ENCODE results near the gene ENAH.

The ENAH gene

DNA sequence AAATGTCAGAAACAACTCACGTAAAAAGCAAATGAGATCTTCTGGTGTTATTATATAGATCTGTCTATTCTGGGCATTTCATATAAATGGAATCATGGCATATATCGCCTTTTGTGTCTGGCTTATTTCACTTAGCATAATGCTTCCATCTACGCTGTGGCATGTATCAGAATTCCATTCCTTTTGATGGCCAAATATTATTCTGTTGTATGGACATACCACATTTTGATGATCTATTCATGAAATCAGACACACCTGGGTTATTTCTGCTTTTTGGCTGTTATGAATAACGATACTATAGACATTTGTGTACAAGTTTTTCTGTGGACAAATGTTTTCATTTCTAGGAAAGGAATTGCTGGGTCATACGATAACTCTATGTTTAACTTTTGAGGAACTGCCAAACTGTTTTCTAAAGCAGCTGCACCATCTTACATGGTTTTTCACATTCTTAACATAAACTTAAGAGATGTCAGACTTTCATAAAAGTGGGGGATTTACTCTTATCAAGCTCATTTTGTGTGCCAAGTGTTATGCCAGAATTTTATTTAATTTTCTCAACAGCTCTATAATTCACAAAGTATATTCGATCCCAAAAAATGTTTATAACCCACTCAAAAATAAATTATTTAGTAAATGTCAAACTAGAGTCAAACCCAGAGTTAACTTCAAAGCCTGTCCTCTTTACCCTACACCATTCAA is 7.6 kb downstream of the ENAH start:
- TF ChIP-seq EZH2phosphoT487 (IDR thresholded peaks at IDR 0.05; ENCODE audit: low read length) (no peak), EZH2 (optimal IDR thresholded peaks at IDR 0.05; ENCODE audit: low read depth, low read length) (no peak)
- TF ChIP-seq, protein P1, sequence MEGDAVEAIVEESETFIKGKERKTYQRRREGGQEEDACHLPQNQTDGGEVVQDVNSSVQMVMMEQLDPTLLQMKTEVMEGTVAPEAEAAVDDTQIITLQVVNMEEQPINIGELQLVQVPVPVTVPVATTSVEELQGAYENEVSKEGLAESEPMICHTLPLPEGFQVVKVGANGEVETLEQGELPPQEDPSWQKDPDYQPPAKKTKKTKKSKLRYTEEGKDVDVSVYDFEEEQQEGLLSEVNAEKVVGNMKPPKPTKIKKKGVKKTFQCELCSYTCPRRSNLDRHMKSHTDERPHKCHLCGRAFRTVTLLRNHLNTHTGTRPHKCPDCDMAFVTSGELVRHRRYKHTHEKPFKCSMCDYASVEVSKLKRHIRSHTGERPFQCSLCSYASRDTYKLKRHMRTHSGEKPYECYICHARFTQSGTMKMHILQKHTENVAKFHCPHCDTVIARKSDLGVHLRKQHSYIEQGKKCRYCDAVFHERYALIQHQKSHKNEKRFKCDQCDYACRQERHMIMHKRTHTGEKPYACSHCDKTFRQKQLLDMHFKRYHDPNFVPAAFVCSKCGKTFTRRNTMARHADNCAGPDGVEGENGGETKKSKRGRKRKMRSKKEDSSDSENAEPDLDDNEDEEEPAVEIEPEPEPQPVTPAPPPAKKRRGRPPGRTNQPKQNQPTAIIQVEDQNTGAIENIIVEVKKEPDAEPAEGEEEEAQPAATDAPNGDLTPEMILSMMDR (IDR thresholded peaks at IDR 0.05; ENCODE audit: low read length), result no peak
- no peak overlapping the region for H2AFZ ChIP-seq (ENCODE audit: low read length)
- H3K9me2 ChIP-seq (replicated peaks; ENCODE audit: insufficient read depth, low read length), result no peaks in the 10 kb centered on the region
- DNase-seq, result no peak
- no peak overlapping the region for H3K4me2 ChIP-seq (ENCODE audit: low read depth, low read length)
- no peaks in the 10 kb centered on the region for H3K9me3 ChIP-seq (replicated peaks; ENCODE audit: insufficient read depth, low read length)
- no peak overlapping the region for H3K27ac ChIP-seq (ENCODE audit: low read length)
- no peaks in the 10 kb centered on the region for H3K4me1 ChIP-seq (ENCODE audit: low read length)
- no peaks in the 10 kb centered on the region; the same call in 1 of the 2 replicates for H4K20me1 ChIP-seq (ENCODE audit: insufficient read depth, low read length)
- no peak overlapping the region for H3K9ac ChIP-seq (ENCODE audit: low read length)
- H3K79me2 ChIP-seq (ENCODE audit: low read length), result no peaks in the 10 kb centered on the region
- no peaks in the 10 kb centered on the region for H3F3A ChIP-seq (ENCODE audit: insufficient read depth, low read length)
- no peak overlapping the region for H3K4me3 ChIP-seq (ENCODE audit: low read length)
- no peaks in the 10 kb centered on the region for H3K27me3 ChIP-seq (replicated peaks; ENCODE audit: insufficient read depth, low read length)
- no peaks in the 10 kb centered on the region for H3K36me3 ChIP-seq (replicated peaks; ENCODE audit: insufficient read depth, low read length)

DNA sequence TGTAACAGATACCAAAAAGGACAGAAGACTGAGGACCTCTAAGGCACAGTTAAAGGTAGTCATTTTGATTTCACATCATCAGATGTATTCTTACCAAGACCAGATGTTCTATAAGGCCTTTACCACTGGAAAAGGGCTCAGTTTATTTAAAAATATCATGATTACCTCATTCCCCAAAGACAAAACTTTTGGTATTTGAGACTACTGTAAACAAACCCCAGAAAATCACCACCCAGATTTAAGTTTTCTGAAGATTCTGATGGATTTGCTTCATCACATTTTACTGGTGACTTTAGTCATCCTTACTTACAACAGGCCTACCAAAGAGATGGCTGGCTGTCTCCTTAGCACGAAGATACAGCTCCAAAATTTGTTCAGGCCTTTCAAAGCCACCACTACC is 8.3 kb downstream of the ENAH start:
- Histone ChIP-seq H3K36me3 (replicated peaks; ENCODE audit: insufficient read depth, low read length) (no peaks in the 10 kb centered on the region), H3K4me3 (ENCODE audit: low read length) (no peak overlapping the region), H3K79me2 (ENCODE audit: low read length) (no peaks in the 10 kb centered on the region), H3K27ac (ENCODE audit: low read length) (no peak overlapping the region), H3K27me3 (replicated peaks; ENCODE audit: insufficient read depth, low read length) (no peaks in the 10 kb centered on the region), H4K20me1 (ENCODE audit: insufficient read depth, low read length) (no peaks in the 10 kb centered on the region; the same call in 1 of the 2 replicates), H3K9ac (ENCODE audit: low read length) (no peak overlapping the region), H3F3A (ENCODE audit: insufficient read depth, low read length) (no peaks in the 10 kb centered on the region), H2AFZ (ENCODE audit: low read length) (no peak overlapping the region), H3K9me2 (replicated peaks; ENCODE audit: insufficient read depth, low read length) (no peaks in the 10 kb centered on the region), H3K4me2 (ENCODE audit: low read depth, low read length) (no peak overlapping the region), H3K9me3 (replicated peaks; ENCODE audit: insufficient read depth, low read length) (no peaks in the 10 kb centered on the region), H3K4me1 (ENCODE audit: low read length) (no peaks in the 10 kb centered on the region)
- TF ChIP-seq EZH2phosphoT487 (IDR thresholded peaks at IDR 0.05; ENCODE audit: low read length) (no peak), EZH2 (optimal IDR thresholded peaks at IDR 0.05; ENCODE audit: low read depth, low read length) (no peak)
- TF ChIP-seq, protein P1 (IDR thresholded peaks at IDR 0.05; ENCODE audit: low read length), result no peak
- DNase-seq, result no peak

DNA sequence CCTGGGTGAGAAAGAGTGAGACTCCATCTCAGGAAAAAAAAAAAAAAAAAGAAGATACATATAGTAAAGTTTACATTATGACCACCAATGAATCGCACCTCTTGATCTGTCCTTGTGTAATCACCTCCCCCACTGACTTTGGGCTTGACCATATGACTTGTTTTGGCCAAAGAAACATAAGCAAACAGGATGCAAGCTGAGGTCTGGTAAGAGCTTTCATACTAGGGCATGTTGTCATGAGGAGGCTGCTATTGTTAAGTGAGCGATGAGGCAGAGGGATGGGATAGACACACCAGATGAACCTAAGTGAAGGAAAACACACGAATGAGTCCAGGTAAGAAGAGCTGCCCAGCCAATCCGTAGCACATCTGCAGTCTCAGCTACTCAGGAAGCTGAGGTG is 10.7 kb downstream of the ENAH start:
- H3K4me2 ChIP-seq (ENCODE audit: low read depth, low read length), result no peak overlapping the region
- H3K27ac ChIP-seq (ENCODE audit: low read length), result no peak overlapping the region
- no peaks in the 10 kb centered on the region for H3K9me3 ChIP-seq (replicated peaks; ENCODE audit: insufficient read depth, low read length)
- no peak overlapping the region for H2AFZ ChIP-seq (ENCODE audit: low read length)
- DNase-seq, result no peak
- no peaks in the 10 kb centered on the region for H3K9me2 ChIP-seq (replicated peaks; ENCODE audit: insufficient read depth, low read length)
- no peaks in the 10 kb centered on the region for H3K4me1 ChIP-seq (ENCODE audit: low read length)
- no peaks in the 10 kb centered on the region; the same call in 1 of the 2 replicates for H4K20me1 ChIP-seq (ENCODE audit: insufficient read depth, low read length)
- no peaks in the 10 kb centered on the region for H3K79me2 ChIP-seq (ENCODE audit: low read length)
- H3K9ac ChIP-seq (ENCODE audit: low read length), result no peak overlapping the region
- TF ChIP-seq, protein P1 (IDR thresholded peaks at IDR 0.05; ENCODE audit: low read length), result no peak
- TF ChIP-seq EZH2 (optimal IDR thresholded peaks at IDR 0.05; ENCODE audit: low read depth, low read length) (no peak), EZH2phosphoT487 (IDR thresholded peaks at IDR 0.05; ENCODE audit: low read length) (no peak)
- H3K4me3 ChIP-seq (ENCODE audit: low read length), result no peak overlapping the region
- no peaks in the 10 kb centered on the region for H3F3A ChIP-seq (ENCODE audit: insufficient read depth, low read length)
- H3K36me3 ChIP-seq (replicated peaks; ENCODE audit: insufficient read depth, low read length), result no peaks in the 10 kb centered on the region
- H3K27me3 ChIP-seq (replicated peaks; ENCODE audit: insufficient read depth, low read length), result no peaks in the 10 kb centered on the region
